Posterior vena cava (tissue), 2 donors: Measurements from ENCODE around the gene CYTIP. TPM values are rescaled to one million over a fixed set of nuclear protein-coding genes. Genes with fewer than 3 reads are reported as not detected.
"Not testable (repeated sequence)": the region's sequence is repeated elsewhere in the genome, so short reads cannot be mapped to it uniquely, and the experiment has no call there.

ENCODE experiments used
- DNase-seq: peaks from one replicate; pipeline ENCODE4 v3.0.0-alpha.2; 2020; ENCODE audit warnings: low spot score
- intact Hi-C, 2 donors: fragments of 100-400 bp; cut with DNase I; formaldehyde crosslinking; loops; one replicate each; pipeline versions ENCODE4 v1.14.1 to v1.14.2; 2022 to 2023
- total RNA-seq, 2 donors: library from RNA; stranded (reverse); fragmentation: NEBNext Ultra II Directional; extraction: Animal tissue kit (Norgen Biotek cat#: 25700); gene quantifications; one replicate each; pipeline ENCODE4 v1.2.1, GENCODE V29; 2021
- donor health status: DM: yes; HTN: yes; CAD: no.
- donor health status: DM: yes; HTN: yes; CAD: no.

The CYTIP gene
- total RNA-seq, 2 donors from 2014 or later, result 6.3 to 6.8 TPM

- intact Hi-C loops, result no loop called here
- no peak for DNase-seq
These were observed 48.1 kb downstream of the CYTIP start for GRCh38 chr2:157395811-157396210.

- no peak for DNase-seq
- intact Hi-C loops, result no loop called here
These were observed 49.0 kb downstream of the CYTIP start for GRCh38 chr2:157394928-157395327.

GRCh38 chr2:157393348-157393747, 50.5 kb downstream of the CYTIP start:
- no peak for DNase-seq
- intact Hi-C loops, result no loop called here

GRCh38 chr2:157388827-157389226, 55.1 kb downstream of the CYTIP start:
- intact Hi-C loops, result no loop called here
- no peak for DNase-seq

DNA sequence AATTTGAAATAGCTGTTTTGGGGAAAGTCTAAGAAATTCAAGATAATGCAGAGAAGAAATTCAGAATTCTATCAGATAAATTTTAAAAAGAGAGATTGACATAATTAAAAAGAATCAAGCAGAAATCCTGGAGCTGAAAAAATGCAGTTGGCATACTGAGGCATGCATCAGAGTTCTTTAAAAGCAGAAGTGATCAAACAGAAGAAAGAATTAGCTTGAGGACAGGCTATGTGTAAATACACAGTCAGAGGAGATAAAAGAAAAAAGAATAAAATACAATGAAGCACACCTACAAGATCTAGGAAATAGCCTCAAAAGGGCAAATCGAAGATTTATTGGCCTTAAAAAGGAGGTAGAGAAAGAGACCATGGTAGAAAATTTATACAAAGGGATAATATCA, 57.1 kb downstream of the CYTIP start:
- intact Hi-C loops, result no loop called here
- no peak for DNase-seq

- intact Hi-C loops, result no loop called here
These were observed 57.6 kb downstream of the CYTIP start for GRCh38 chr2:157386247-157386646.

GRCh38 chr2:157377861-157378260, 66.0 kb downstream of the CYTIP start:
- intact Hi-C loops, result no loop called here
- DNase-seq, result no peak

More at GRCh38 chr2:157386247-157386646, 57.6 kb downstream of the CYTIP start:
- DNase-seq, result no peak

DNA sequence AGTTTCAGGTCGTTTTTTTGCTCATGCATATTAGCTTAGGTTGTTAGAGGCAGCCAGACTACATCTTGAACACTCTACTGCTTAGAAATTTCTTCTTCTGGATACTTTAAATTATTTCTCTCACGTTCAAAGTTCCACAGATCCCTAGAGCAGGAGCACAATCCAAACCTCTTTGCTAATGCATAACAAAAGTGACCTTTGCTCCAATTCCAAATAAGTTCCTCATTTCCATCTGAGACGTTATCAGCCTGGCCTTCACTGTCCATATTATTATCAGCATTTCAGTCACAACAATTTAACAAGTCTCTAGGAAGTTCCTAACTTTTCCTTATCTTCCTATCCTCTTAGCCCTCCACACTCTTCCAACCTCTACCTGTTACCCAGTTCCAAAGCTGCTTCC, 67.8 kb downstream of the CYTIP start:
- intact Hi-C loops, result no loop called here
- DNase-seq, result no peak

DNA sequence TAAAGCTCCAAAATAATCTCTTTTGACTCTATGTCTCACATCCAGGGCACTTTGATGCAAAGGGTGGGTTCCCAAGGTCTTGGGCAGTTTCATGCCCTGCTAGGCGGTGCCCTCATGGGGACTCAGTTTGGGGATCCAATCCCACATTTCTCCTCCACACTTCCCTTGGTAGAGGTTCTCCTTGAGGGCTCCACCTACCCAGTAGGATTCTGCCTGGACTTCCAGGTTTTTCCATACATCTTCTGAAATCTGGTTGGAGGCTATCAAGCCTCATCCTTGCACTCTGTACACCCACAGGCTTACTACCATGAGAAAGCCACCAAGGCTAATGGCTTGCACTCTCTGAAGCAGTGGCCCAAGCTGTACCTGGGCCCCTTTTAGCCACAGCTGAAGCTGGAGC, 68.5 kb downstream of the CYTIP start:
- intact Hi-C loops, result no loop called here
- DNase-seq, result no peak

DNA sequence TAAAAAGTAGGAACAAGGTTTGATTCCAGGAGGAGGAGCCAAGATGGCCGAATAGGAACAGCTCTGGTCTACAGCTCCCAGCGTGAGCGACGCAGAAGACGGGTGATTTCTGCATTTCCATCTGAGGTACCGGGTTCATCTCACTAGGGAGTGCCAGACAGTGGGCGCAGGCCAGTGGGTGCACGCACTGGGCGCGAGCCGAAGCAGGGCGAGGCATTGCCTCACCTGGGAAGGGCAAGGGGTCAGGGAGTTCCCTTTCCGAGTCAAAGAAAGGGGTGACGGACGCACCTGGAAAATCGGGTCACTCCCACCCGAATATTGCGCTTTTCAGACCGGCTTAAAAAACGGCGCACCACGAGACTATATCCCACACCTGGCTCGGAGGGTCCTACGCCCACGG, 75.4 kb downstream of the CYTIP start:
- DNase-seq, intact Hi-C loops: not testable (repeated sequence)

- intact Hi-C loops, result no loop called here
- no peak for DNase-seq
These were observed 76.2 kb downstream of the CYTIP start for GRCh38 chr2:157367704-157368103.

Other genes starting within 250 kb of the CYTIP start
- under 1 TPM; 0.19 TPM for gene GALNT5, start 186.4 kb downstream of the CYTIP start, total RNA-seq
- under 1 TPM; 0.19 to 0.52 TPM for gene ERMN, start 118.3 kb downstream of the CYTIP start, total RNA-seq
- under 1 TPM; 0.19 to 0.52 TPM for gene ACVR1C, start 184.8 kb upstream of the CYTIP start, total RNA-seq